ENCODE data around the gene CCT7. TPM values are rescaled to one million over a fixed set of nuclear protein-coding genes. Genes with fewer than 3 reads are reported as not detected.
A peak's percentile ranks its signal among the peaks of the same experiment; 100 is the strongest.

CCT7 gene
- total RNA-seq, 1 donor from 2014 or later = 192 TPM

DNA sequence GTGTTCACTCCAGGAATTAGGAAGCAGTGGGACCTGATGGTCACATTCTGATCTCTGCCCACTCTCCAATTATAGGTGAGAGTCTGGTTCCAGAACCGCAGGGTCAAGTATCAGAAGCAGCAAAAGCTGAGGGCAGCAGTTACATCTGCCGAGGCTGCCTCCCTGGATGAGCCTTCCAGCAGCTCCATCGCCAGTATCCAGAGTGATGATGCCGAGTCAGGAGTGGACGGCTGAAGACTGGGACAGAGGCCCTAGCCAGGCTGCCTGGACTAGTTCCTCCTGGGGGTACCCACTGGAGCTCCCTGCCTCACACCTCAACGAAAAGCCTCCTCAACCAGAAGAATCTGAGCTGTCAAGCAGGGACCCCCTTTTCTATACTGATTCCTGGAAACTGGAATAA lies 23.4 kb upstream of the CCT7 start:
- Mint-ChIP-seq H3K9me3 (ENCODE audit: low read depth) (no peaks in the 10 kb centered on the region), H3K27ac (ENCODE audit: unreplicated experiment) (no peak overlapping the region), H3K36me3 (ENCODE audit: low read depth) (no peaks in the 10 kb centered on the region), H3K4me1 (ENCODE audit: low read depth) (peaks cover 39% of the 10 kb centered on the region), H3K27me3 (ENCODE audit: low read depth) (peaks cover 19% of the 10 kb centered on the region), H3K4me3 (ENCODE audit: unreplicated experiment) (no peak overlapping the region)
- TF ChIP-seq, protein P1, sequence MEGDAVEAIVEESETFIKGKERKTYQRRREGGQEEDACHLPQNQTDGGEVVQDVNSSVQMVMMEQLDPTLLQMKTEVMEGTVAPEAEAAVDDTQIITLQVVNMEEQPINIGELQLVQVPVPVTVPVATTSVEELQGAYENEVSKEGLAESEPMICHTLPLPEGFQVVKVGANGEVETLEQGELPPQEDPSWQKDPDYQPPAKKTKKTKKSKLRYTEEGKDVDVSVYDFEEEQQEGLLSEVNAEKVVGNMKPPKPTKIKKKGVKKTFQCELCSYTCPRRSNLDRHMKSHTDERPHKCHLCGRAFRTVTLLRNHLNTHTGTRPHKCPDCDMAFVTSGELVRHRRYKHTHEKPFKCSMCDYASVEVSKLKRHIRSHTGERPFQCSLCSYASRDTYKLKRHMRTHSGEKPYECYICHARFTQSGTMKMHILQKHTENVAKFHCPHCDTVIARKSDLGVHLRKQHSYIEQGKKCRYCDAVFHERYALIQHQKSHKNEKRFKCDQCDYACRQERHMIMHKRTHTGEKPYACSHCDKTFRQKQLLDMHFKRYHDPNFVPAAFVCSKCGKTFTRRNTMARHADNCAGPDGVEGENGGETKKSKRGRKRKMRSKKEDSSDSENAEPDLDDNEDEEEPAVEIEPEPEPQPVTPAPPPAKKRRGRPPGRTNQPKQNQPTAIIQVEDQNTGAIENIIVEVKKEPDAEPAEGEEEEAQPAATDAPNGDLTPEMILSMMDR (IDR thresholded peaks at IDR 0.05) = no peak
- DNase-seq (ENCODE audit: low spot score) = peak; percentile 54

DNA sequence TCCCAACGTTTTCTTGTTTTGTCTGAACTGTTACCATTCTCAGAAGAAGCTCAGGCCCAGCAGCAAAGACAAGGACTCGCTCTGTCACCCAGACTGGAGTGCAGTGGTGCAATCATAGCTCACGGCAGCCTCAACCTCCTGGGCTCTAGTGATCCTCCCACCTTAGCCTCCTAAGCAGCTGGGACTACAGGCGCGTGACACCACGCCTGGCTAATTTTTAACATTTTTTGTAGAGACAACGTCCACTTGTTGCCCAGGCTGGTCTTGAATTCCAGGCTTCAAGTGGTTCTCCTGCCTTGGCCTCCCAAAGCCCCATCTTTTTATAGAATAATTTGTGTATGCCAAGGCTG lies 22.0 kb upstream of the CCT7 start:
- TF ChIP-seq, protein P1 (IDR thresholded peaks at IDR 0.05) = no peak
- Mint-ChIP-seq H3K27ac (ENCODE audit: unreplicated experiment) (peak overlapping the region; percentile 84), H3K36me3 (ENCODE audit: low read depth) (no peaks in the 10 kb centered on the region), H3K4me1 (ENCODE audit: low read depth) (peaks cover 41% of the 10 kb centered on the region), H3K27me3 (ENCODE audit: low read depth) (peaks cover 14% of the 10 kb centered on the region), H3K9me3 (ENCODE audit: low read depth) (no peaks in the 10 kb centered on the region), H3K4me3 (ENCODE audit: unreplicated experiment) (no peak overlapping the region)
- peak; percentile 26 for DNase-seq (ENCODE audit: low spot score)

DNA sequence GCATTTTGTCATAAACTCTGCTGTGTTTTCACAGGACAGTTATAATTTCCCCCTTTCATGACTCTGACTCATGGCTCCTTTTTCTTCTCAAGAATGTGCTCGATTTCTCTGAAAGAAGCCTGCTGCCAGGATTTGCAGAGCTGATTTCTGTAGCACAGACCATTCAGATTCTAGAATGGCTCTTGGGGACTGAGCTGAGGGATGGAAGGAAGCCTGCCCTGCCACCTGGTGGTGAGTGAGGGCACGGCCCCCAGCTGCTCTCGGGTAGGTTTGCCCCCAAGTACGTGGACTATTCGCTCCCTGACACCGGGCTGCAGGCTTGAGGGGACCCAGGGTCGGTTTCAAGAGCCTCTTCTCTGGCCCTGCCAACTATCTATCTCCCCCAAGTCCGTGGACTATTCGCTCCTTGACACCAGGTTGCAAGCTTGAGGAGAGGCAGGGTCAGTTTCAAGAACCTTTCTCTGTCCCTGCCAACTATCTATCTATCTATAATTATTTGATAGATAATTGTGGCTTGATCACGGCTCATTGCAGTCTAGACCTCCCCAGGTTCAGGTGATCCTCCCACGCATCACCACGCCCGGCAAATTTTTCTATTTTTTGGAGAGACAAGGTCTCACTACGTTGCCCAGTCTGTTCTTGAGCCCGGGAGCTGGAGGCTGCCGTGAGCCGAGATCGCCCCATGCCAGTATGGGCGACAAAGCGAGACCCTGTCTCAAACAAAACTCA lies 21.5 kb upstream of the CCT7 start:
- Mint-ChIP-seq H3K27ac (ENCODE audit: unreplicated experiment) (peak overlapping the region; percentile 84), H3K36me3 (ENCODE audit: low read depth) (no peaks in the 10 kb centered on the region), H3K4me1 (ENCODE audit: low read depth) (peaks cover 44% of the 10 kb centered on the region), H3K27me3 (ENCODE audit: low read depth) (peaks cover 14% of the 10 kb centered on the region), H3K9me3 (ENCODE audit: low read depth) (no peaks in the 10 kb centered on the region), H3K4me3 (ENCODE audit: unreplicated experiment) (peak overlapping the region; percentile 19)
- TF ChIP-seq, protein P1 (IDR thresholded peaks at IDR 0.05) = peak; percentile 95
- peak; percentile 64 for DNase-seq (ENCODE audit: low spot score)

DNA sequence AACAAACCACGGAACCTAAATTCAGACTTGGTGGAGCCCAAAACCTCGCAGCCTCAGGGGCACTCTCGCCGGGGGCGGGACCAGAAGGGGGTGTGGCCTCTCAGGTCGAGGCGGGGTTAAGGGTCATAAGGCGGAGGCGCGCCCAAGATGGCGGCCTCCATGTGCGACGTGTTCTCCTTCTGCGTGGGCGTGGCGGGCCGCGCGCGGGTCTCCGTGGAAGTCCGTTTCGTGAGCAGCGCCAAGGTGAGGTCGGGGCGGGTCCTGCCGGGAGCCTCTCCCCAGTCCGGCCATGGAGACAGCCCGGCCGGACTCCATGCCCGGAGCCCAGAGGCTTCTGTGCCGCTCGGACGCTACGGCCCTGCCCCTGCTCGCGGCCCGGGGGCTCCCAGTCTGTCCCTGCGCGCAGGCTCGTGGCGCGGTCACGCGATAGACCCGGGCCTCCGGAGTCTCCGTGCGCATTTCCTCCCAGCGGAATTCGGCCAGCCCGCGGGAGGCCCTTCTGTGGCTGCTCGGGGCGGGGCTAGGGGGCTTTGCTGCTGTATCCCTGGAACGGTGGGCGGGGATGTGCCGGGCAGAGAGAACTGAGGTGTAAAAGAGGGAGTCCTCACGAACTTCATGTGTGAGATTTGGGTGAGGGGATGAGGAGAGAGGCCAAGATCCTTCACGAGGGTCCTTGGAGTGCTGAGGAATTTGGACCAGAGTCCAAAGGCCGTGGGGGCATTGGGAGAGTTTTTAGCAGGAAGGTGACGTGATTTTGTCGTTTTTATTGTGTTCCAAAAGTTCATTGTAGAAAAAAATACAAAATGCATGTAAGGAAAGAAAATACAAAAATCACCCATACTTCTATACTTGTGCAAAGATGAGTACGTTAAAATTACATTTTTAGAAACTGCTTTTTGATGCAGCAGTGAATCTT lies 19.7 kb upstream of the CCT7 start, which contains the start of gene SMYD5:
SMYD5 (plus strand) TSS at position 126 of the 916 bp plus-strand sequence; CDS start at position 148, 22 bp downstream.
- peak; percentile 92 for DNase-seq (ENCODE audit: low spot score)
- Mint-ChIP-seq H3K9me3 (ENCODE audit: low read depth) (no peaks in the 10 kb centered on the region), H3K27ac (ENCODE audit: unreplicated experiment) (peak within 1 kb of the TSS; percentile 93), H3K36me3 (ENCODE audit: low read depth) (no peaks in the 10 kb centered on the region), H3K27me3 (ENCODE audit: low read depth) (peaks cover 8% of the 10 kb centered on the region), H3K4me1 (ENCODE audit: low read depth) (peaks cover 48% of the 10 kb centered on the region), H3K4me3 (ENCODE audit: unreplicated experiment) (peak within 1 kb of the TSS; percentile 92)
- TF ChIP-seq, protein P1 (IDR thresholded peaks at IDR 0.05) = no peak

DNA sequence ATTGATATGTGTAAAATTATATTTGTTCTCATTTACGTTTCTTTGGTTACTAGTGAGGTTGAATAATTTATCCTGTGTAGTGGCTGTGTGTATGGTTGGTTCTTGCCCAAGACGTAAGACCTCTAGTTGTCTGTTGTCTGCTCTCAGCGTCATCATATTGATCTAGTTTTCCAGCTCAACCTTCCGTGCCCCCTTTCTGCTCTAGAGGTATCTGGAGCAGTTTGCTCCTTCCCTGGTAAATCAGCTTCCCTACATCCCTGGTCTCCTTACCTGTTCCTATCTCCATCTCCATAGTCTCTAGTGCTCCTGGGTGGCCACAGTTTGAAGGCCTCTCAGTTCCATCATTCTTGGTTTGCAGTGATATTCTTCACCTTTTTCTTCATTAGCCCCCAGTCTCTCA lies 18.9 kb upstream of the CCT7 start:
- peak overlapping the region; percentile 93 for H3K27ac Mint-ChIP-seq (ENCODE audit: unreplicated experiment)
- no peaks in the 10 kb centered on the region for H3K9me3 Mint-ChIP-seq (ENCODE audit: low read depth)
- no peak for DNase-seq (ENCODE audit: low spot score)
- TF ChIP-seq, protein P1 (IDR thresholded peaks at IDR 0.05) = no peak
- H3K27me3 Mint-ChIP-seq (ENCODE audit: low read depth) = no peaks in the 10 kb centered on the region
- H3K4me3 Mint-ChIP-seq (ENCODE audit: unreplicated experiment) = peak overlapping the region; percentile 92
- no peaks in the 10 kb centered on the region for H3K36me3 Mint-ChIP-seq (ENCODE audit: low read depth)
- peaks cover 48% of the 10 kb centered on the region for H3K4me1 Mint-ChIP-seq (ENCODE audit: low read depth)

All from chondrocyte (in vitro differentiated cells).